Liver (tissue), 9 donors: Measurements from ENCODE around the gene GNB1. TPM values are rescaled to one million over a fixed set of nuclear protein-coding genes. Genes with fewer than 3 reads are reported as not detected.

Source experiments
- DNase-seq: peaks from one replicate; pipeline ENCODE4 v3.0.0-alpha.2; 2017; ENCODE audit warnings: low spot score
- H3K27ac ChIP-seq, 2 donors: one replicate each; pipeline ENCODE4 v1.7.0; 2013; ENCODE audit warnings: inconsistent platforms in 2 of 2, low read length in 2 of 2, control low read depth in 1 of 2, low read depth in 1 of 2, mild to moderate bottlenecking in 1 of 2
- H3K27me3 ChIP-seq, 4 donors: one replicate each; pipeline versions ENCODE4 v1.6.1 to v1.7.0; 2013; ENCODE audit warnings: low read length in 3 of 4, inconsistent platforms in 1 of 4, mild to moderate bottlenecking in 1 of 4, moderate library complexity in 1 of 4; ENCODE audit not compliant: control insufficient read depth in 4 of 4, insufficient read depth in 4 of 4
- H3K36me3 ChIP-seq, 4 donors: one replicate each; pipeline versions ENCODE4 v1.6.1 to v1.7.0; 2013; ENCODE audit warnings: low read length in 3 of 4, mild to moderate bottlenecking in 3 of 4, low read depth in 1 of 4, moderate library complexity in 1 of 4; ENCODE audit not compliant: control insufficient read depth in 4 of 4, insufficient read depth in 3 of 4
- H3K4me1 ChIP-seq, 4 donors: one replicate each; pipeline versions ENCODE4 v1.6.1 to v1.7.0; 2013; ENCODE audit warnings: low read length in 3 of 4, mild to moderate bottlenecking in 3 of 4, moderate library complexity in 1 of 4; ENCODE audit not compliant: control insufficient read depth in 4 of 4, insufficient read depth in 4 of 4
- H3K4me3 ChIP-seq, 3 donors: one replicate each; pipeline versions ENCODE4 v1.6.1 to v1.7.0; 2013; ENCODE audit warnings: low read length in 3 of 3, control low read depth in 1 of 3, low read depth in 1 of 3, mild to moderate bottlenecking in 1 of 3
- H3K9ac ChIP-seq, 2 donors: one replicate each; pipeline ENCODE4 v1.7.0; 2013; ENCODE audit warnings: low read length in 2 of 2, mild to moderate bottlenecking in 2 of 2, moderate library complexity in 2 of 2, control low read depth in 1 of 2, low read depth in 1 of 2
- H3K9me3 ChIP-seq, 4 donors: one replicate each; pipeline versions ENCODE4 v1.6.1 to v1.7.0; 2013; ENCODE audit warnings: low read length in 3 of 4; ENCODE audit not compliant: control insufficient read depth in 4 of 4
- ATF3 ChIP-seq: IDR thresholded peaks from 2 replicates; pipeline ENCODE4 v1.6.1; 2016; ENCODE audit warnings: antibody characterized with exemption
- CTCF ChIP-seq: fragments of 150-350 bp; IDR thresholded peaks from 2 replicates; pipeline ENCODE4 v1.5.1; 2017; ENCODE audit warnings: improper control_type of control experiment, low read depth, low read length; ENCODE audit not compliant: missing input control
- EGR1 ChIP-seq, 2 donors: IDR thresholded peaks; 2 replicates each; pipeline ENCODE4 v1.6.1; 2016 to 2018; ENCODE audit warnings: antibody characterized with exemption in 2 of 2, low read depth in 2 of 2
- FOXA1 ChIP-seq: IDR thresholded peaks from 2 replicates; pipeline ENCODE4 v1.6.1; 2016; ENCODE audit warnings: antibody characterized with exemption
- FOXA2 ChIP-seq: IDR thresholded peaks from 2 replicates; pipeline ENCODE4 v1.6.1; 2016; ENCODE audit warnings: antibody characterized with exemption
- GABPA ChIP-seq, 2 donors: IDR thresholded peaks in 1 of 2; conservative IDR thresholded peaks in 1 of 2; 2 replicates each; pipeline ENCODE4 v1.6.1; 2016; ENCODE audit warnings: antibody characterized with exemption in 2 of 2, mild to moderate bottlenecking in 1 of 2, moderate library complexity in 1 of 2
- HNF4A ChIP-seq, 2 donors: conservative IDR thresholded peaks; 2 replicates each; pipeline ENCODE4 v1.6.1; 2016; ENCODE audit warnings: antibody characterized with exemption in 2 of 2, mild to moderate bottlenecking in 2 of 2
- HNF4G ChIP-seq: IDR thresholded peaks from 2 replicates; pipeline ENCODE4 v1.6.1; 2016; ENCODE audit warnings: antibody characterized with exemption
- JUND ChIP-seq, 2 donors: IDR thresholded peaks; 2 replicates each; pipeline ENCODE4 v1.6.1; 2016; ENCODE audit warnings: antibody characterized with exemption in 2 of 2
- MAX ChIP-seq: IDR thresholded peaks from 2 replicates; pipeline ENCODE4 v1.6.1; 2016; ENCODE audit warnings: antibody characterized with exemption
- NR2F2 ChIP-seq: IDR thresholded peaks from 2 replicates; pipeline ENCODE4 v1.6.1; 2016; ENCODE audit warnings: antibody characterized with exemption
- RAD21 ChIP-seq, 2 donors: IDR thresholded peaks; 2 replicates each; pipeline ENCODE4 v1.6.1; 2016; ENCODE audit warnings: antibody characterized with exemption in 2 of 2, mild to moderate bottlenecking in 2 of 2
- REST ChIP-seq: IDR thresholded peaks from 2 replicates; pipeline ENCODE4 v1.6.1; 2016; ENCODE audit warnings: antibody characterized with exemption, mild to moderate bottlenecking
- RXRA ChIP-seq, 2 donors: IDR thresholded peaks; 2 replicates each; pipeline ENCODE4 v1.6.1; 2017 to 2018; ENCODE audit warnings: antibody characterized with exemption in 2 of 2, mild to moderate bottlenecking in 1 of 2
- SP1 ChIP-seq: IDR thresholded peaks from 2 replicates; pipeline ENCODE4 v1.6.1; 2018; ENCODE audit warnings: antibody characterized with exemption, mild to moderate bottlenecking
- TAF1 ChIP-seq: conservative IDR thresholded peaks from 2 replicates; pipeline ENCODE4 v1.6.1; 2016; ENCODE audit warnings: antibody characterized with exemption, mild to moderate bottlenecking
- YY1 ChIP-seq: IDR thresholded peaks from 2 replicates; pipeline ENCODE4 v1.6.1; 2016; ENCODE audit warnings: antibody characterized with exemption, mild to moderate bottlenecking
- ZBTB33 ChIP-seq: IDR thresholded peaks from 2 replicates; pipeline ENCODE4 v1.6.1; 2016; ENCODE audit warnings: antibody characterized with exemption
- WGBS: extraction: QIAGEN DNeasy Blood & Tissue Kit; methylation state at CpG from one replicate; pipeline ENCODE4 v1.1.7; 2013; 5-methylcytosine and 5-hydroxymethylcytosine counted together
- polyA plus RNA-seq, 2 donors: library from polyadenylated mRNA; stranded (reverse) in 1 of 2; unstranded in 1 of 2; fragments of 200-250 nt in 1 of 2; fragments of >200 nt in 1 of 2; fragmentation: Nextera tagmentation in 1 of 2; extraction: Ambion mirVana in 1 of 2; gene quantifications; one replicate each; pipeline versions ENCODE4 v1.2.1 to v1.2.3, GENCODE V29; 2013 to 2015
- total RNA-seq, 2 donors: library from RNA; depleted of rRNA; stranded (reverse); fragments of >200 nt; gene quantifications; one replicate each; pipeline ENCODE4 v1.2.3, GENCODE V29; 2014
- donor health status: healthy.
- donor health status: healthy.
- donor health status: healthy.
- donor health status: healthy.
- donor health status: healthy.

The GNB1 gene
- total and polyA plus RNA-seq, 4 donors, result 22.3 to 68.5 (median 52.7) TPM

- Histone ChIP-seq H3K9me3 (no peaks in the 10 kb centered on the region), H3K9ac (no peak overlapping the region), H3K36me3 (no peaks in the 10 kb centered on the region), H3K27ac (no peak overlapping the region), H3K27me3 (no peaks in the 10 kb centered on the region), H3K4me3 (no peak overlapping the region), H3K4me1 (peaks cover 17 to 25% (median 22%) of the 10 kb centered on the region in 4 donors)
- WGBS, result 90% methylated on average over 27 of the region's 27 CpGs
- DNase-seq, result no peak
- TF ChIP-seq TAF1 (no peak), FOXA2 (no peak), MAX (no peak), CTCF (no peak), YY1 (no peak), ATF3 (no peak), JUND (IDR thresholded peaks at IDR 0.05) (no peak), HNF4G (no peak), NR2F2 (no peak), EGR1 (IDR thresholded peaks at IDR 0.05; ENCODE audit: low read depth in 2 of 2) (no peak), SP1 (no peak), RXRA (IDR thresholded peaks at IDR 0.05) (no peak), RAD21 (IDR thresholded peaks at IDR 0.05) (no peak), REST (no peak), HNF4A (conservative IDR thresholded peaks at IDR 0.05) (no peak), FOXA1 (no peak), GABPA (IDR thresholded peaks at IDR 0.05 in 1 of 2, conservative IDR thresholded peaks at IDR 0.05 in 1 of 2) (no peak), ZBTB33 (no peak)
Observed at GRCh38 chr1:1920608-1921458, 29.9 kb upstream of the GNB1 start.
